Measurements from ENCODE around the gene VCAM1. TPM values are rescaled to one million over a fixed set of nuclear protein-coding genes. Genes with fewer than 3 reads are reported as not detected.

The VCAM1 gene
- total and polyA plus RNA-seq, 2 of the 4 experiments (the other 2 are of a cell fraction), result 10.1 to 21.1 TPM

- no peak overlapping the region for H2BK120ac ChIP-seq (ENCODE audit: low read depth, low read length)
- no CpG with 5 or more reads among the region's 1 CpG for WGBS, 2 experiments (ENCODE audit: extremely low coverage in 2 of 2, insufficient read length in 1 of 2)
- DNase-seq (no peak), ATAC-seq (ENCODE audit: low read depth) (no peak)
- no peak overlapping the region for H2BK15ac ChIP-seq (ENCODE audit: low read depth, low read length)
- H3K9me1 ChIP-seq (ENCODE audit: insufficient read depth, low read length), result no peaks in the 10 kb centered on the region
- H3K36me3 ChIP-seq (ENCODE audit: control insufficient read depth, insufficient read depth, low read length), result no peaks in the 10 kb centered on the region
- BruUV-seq (replicated peaks), result no TSS peak
- no peak overlapping the region for H4K91ac ChIP-seq (ENCODE audit: insufficient read depth, low read depth, low read length)
- no peak overlapping the region for H3K23ac ChIP-seq (ENCODE audit: low read depth, low read length)
- H4K8ac ChIP-seq (ENCODE audit: low read depth in 2 of 2, low read length in 2 of 2), result no peak overlapping the region
- H2AFZ ChIP-seq (replicated peaks; ENCODE audit: low read length, poor library complexity), result no peak overlapping the region
- H4K20me1 ChIP-seq (ENCODE audit: insufficient read depth, low read length), result no peaks in the 10 kb centered on the region
- in situ Hi-C loops (cut with MboI; ENCODE audit: low sequenced_read_pairs) (no loop called here), dilution Hi-C loops (cut with HindIII; ENCODE audit: low sequenced_read_pairs, unreplicated experiment) (no loop called here), intact Hi-C loops (cut with micrococcal nuclease) (no loop called here)
- H3K9me3 ChIP-seq (ENCODE audit: control insufficient read depth, insufficient read depth, low read length), result no peaks in the 10 kb centered on the region
- H3K27me3 ChIP-seq (ENCODE audit: control insufficient read depth, insufficient read depth, low read length), result no peaks in the 10 kb centered on the region
- no peak overlapping the region for H2BK5ac ChIP-seq (ENCODE audit: low read depth, low read length, poor library complexity, severe bottlenecking)
- no peak overlapping the region for H3K14ac ChIP-seq (replicated peaks; ENCODE audit: low read depth, low read length)
- H3K4me3 ChIP-seq (ENCODE audit: insufficient read depth, low read depth, low read length), result no peak overlapping the region
- no peak overlapping the region for H3K4ac ChIP-seq (ENCODE audit: low read depth, low read length)
- H3K4me2 ChIP-seq (ENCODE audit: low read depth, low read length), result no peak overlapping the region
- H3K4me1 ChIP-seq (ENCODE audit: control insufficient read depth, insufficient read depth, low read length), result 0 out of 2 replicates have a peak, but pooled peaks cover 1% of the 10 kb centered on the region
- H3K79me1 ChIP-seq (ENCODE audit: low read depth in 1 of 2, low read length in 2 of 2), result no peaks in the 10 kb centered on the region
- H3K27ac ChIP-seq (ENCODE audit: insufficient read depth, low read length), result no peak overlapping the region
- H2AK9ac ChIP-seq (replicated peaks; ENCODE audit: low read depth, low read length, poor library complexity), result no peak overlapping the region
- no peak overlapping the region for H3K18ac ChIP-seq (ENCODE audit: low read depth, low read length)
- no peak overlapping the region for H4K5ac ChIP-seq (ENCODE audit: low read depth, low read length)
- H2BK20ac ChIP-seq (ENCODE audit: low read depth, low read length), result no peak overlapping the region
- ChIA-PET CTCF (interaction anchor here (1.0 kb wide), 1 partner anchor 37 kb away, joined by 4 read pairs; no protein-coding TSS in a partner anchor), POLR2A (ENCODE audit: unreplicated experiment) (no interaction called here)
- no peak overlapping the region for H2AK5ac ChIP-seq (ENCODE audit: low read depth, low read length)
- no peak overlapping the region for H3K9ac ChIP-seq (ENCODE audit: low read depth, low read length)
- H3K56ac ChIP-seq (ENCODE audit: extremely low read depth, insufficient read depth, low read length), result no peak overlapping the region
- no peak for TF ChIP-seq RAD21 (IDR thresholded peaks at IDR 0.05; ENCODE audit: low read length)
- no peak for TF ChIP-seq RFX5 (IDR thresholded peaks at IDR 0.05; ENCODE audit: low read depth, low read length)
- TF ChIP-seq MAZ (IDR thresholded peaks at IDR 0.05; ENCODE audit: borderline replicate concordance, low read depth, low read length), result no peak
- no peak for TF ChIP-seq SMC3 (IDR thresholded peaks at IDR 0.05; ENCODE audit: low read depth, low read length)
- no peak for TF ChIP-seq MXI1 (IDR thresholded peaks at IDR 0.05; ENCODE audit: borderline replicate concordance, low read depth, low read length)
These were observed 54.8 kb downstream of the VCAM1 start for GRCh38 chr1:100774370-100774769.

All from IMR-90 (cell line).